Measurements from ENCODE around the gene IGFLR1. TPM values are rescaled to one million over a fixed set of nuclear protein-coding genes. Genes with fewer than 3 reads are reported as not detected.

Gene IGFLR1
- total RNA-seq, 1 donor from 2014 or later, result 1.9 TPM

- peaks cover 5% of the 10 kb centered on the region for H3K36me3 ChIP-seq (ENCODE audit: control insufficient read depth, insufficient read depth, low read length)
- no peak overlapping the region for H3K4me3 ChIP-seq (ENCODE audit: low read depth, low read length)
- no peak for DNase-seq (ENCODE audit: low read depth)
- TF ChIP-seq CTCF (IDR thresholded peaks at IDR 0.05; ENCODE audit: insufficient read depth, low read length, poor library complexity, severe bottlenecking), result no peak
- H3K27me3 ChIP-seq (ENCODE audit: control insufficient read depth, insufficient read depth, low read length), result no peaks in the 10 kb centered on the region
These were observed 21.6 kb downstream of the IGFLR1 start for GRCh38 chr19:35720648-35721047.

GRCh38 chr19:35720163-35720524 is 22.1 kb downstream of the IGFLR1 start:
- DNase-seq (ENCODE audit: low read depth), result no peak
- H3K4me3 ChIP-seq (ENCODE audit: low read depth, low read length), result no peak overlapping the region
- peaks cover 5% of the 10 kb centered on the region for H3K36me3 ChIP-seq (ENCODE audit: control insufficient read depth, insufficient read depth, low read length)
- TF ChIP-seq CTCF (IDR thresholded peaks at IDR 0.05; ENCODE audit: insufficient read depth, low read length, poor library complexity, severe bottlenecking), result no peak
- H3K27me3 ChIP-seq (ENCODE audit: control insufficient read depth, insufficient read depth, low read length), result no peaks in the 10 kb centered on the region

GRCh38 chr19:35719402-35720162 is 22.7 kb downstream of the IGFLR1 start:
- TF ChIP-seq CTCF (IDR thresholded peaks at IDR 0.05; ENCODE audit: insufficient read depth, low read length, poor library complexity, severe bottlenecking), result no peak
- DNase-seq (ENCODE audit: low read depth), result no peak
- no peaks in the 10 kb centered on the region for H3K27me3 ChIP-seq (ENCODE audit: control insufficient read depth, insufficient read depth, low read length)
- H3K4me3 ChIP-seq (ENCODE audit: low read depth, low read length), result no peak overlapping the region
- peaks cover 5% of the 10 kb centered on the region for H3K36me3 ChIP-seq (ENCODE audit: control insufficient read depth, insufficient read depth, low read length)

- no peak for TF ChIP-seq CTCF (IDR thresholded peaks at IDR 0.05; ENCODE audit: insufficient read depth, low read length, poor library complexity, severe bottlenecking)
- DNase-seq (ENCODE audit: low read depth), result no peak
- no peaks in the 10 kb centered on the region for H3K27me3 ChIP-seq (ENCODE audit: control insufficient read depth, insufficient read depth, low read length)
These were observed 23.8 kb downstream of the IGFLR1 start for GRCh38 chr19:35718345-35719041.

GRCh38 chr19:35717665-35718344 is 24.4 kb downstream of the IGFLR1 start, which contains the start of gene KMT2B:
Gene KMT2B, plus strand, starts transcription at chr19:35718003. Its CDS starts 16 bp downstream, at chr19:35718019.
- DNase-seq (ENCODE audit: low read depth), result peak; percentile 77
- H3K36me3 ChIP-seq (ENCODE audit: control insufficient read depth, insufficient read depth, low read length), result peaks cover 5% of the 10 kb centered on the region
- peak within 1 kb of the TSS; percentile 93 for H3K4me3 ChIP-seq (ENCODE audit: low read depth, low read length)
- no peak for TF ChIP-seq CTCF (IDR thresholded peaks at IDR 0.05; ENCODE audit: insufficient read depth, low read length, poor library complexity, severe bottlenecking)
- no peaks in the 10 kb centered on the region for H3K27me3 ChIP-seq (ENCODE audit: control insufficient read depth, insufficient read depth, low read length)

More at GRCh38 chr19:35718345-35719041, 23.8 kb downstream of the IGFLR1 start:
- Histone ChIP-seq H3K36me3 (ENCODE audit: control insufficient read depth, insufficient read depth, low read length) (peaks cover 5% of the 10 kb centered on the region), H3K4me3 (ENCODE audit: low read depth, low read length) (peak overlapping the region; percentile 61)

Measured in kidney epithelial cell (primary cell).